GM21528 (cell line): Measurements from ENCODE around the gene LPIN1.
"Not testable (repeated sequence)": the region's sequence is repeated elsewhere in the genome, so short reads cannot be mapped to it uniquely, and the experiment has no call there.

Experiments
- ATAC-seq: cut with Tn5 transposase; IDR thresholded peaks from one replicate; pipeline ENCODE4 v1.9.1; 2021; ENCODE audit warnings: mild to moderate bottlenecking, moderate library complexity; ENCODE audit not compliant: unreplicated experiment, low FRiP score

LPIN1 gene

DNA sequence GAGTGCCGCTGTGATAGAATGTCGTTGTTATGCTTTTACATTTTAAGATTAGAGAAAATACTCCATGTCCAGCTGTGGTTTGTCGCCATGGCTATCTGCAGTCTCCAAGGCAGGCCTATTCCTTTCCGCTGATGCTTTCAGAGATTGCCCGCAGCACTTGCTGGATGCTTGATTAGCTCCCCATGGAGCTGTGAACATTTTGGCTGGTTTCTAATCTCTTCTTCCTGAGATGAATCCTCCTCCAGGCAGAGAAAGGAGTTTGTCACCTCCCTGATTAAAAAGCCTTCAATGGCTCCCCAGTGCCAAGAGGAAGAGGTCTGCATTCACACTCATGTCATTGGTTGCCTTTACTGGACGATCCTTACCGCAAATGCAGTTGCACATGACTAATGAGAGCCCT, 32.6 kb upstream of the LPIN1 start:
- no peak for ATAC-seq

GRCh38 chr2:11715987-11716652, 30.3 kb upstream of the LPIN1 start:
- no peak for ATAC-seq

DNA sequence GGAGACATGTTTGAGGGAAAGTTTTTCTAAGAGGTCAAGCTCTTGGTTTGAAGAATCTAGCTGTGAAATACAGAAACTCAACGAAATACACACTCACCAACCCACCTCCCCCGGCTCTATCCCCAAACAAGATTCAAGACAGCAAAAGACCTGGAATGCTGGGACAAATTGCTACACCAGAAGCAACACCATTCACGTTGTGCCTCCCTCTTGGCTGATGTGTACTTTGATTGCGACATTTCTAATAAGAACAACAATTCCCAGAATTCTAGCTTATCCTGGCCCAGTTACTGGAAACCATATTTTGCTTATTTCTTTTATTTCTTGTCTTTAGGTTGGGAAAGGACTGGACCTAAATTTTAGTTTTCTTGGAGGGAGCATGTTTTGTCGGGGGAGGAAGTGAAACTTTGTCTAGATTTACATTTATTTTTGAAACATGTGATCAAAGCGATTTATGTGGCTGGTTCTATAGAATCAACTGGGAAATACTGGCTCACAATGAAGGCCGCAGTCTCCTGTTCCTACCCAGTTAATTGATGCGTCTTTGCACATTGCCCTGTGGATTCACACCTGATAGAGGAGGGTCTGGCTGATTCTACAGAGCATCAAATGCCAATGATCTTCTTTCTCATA, 29.6 kb upstream of the LPIN1 start:
- no peak for ATAC-seq

DNA sequence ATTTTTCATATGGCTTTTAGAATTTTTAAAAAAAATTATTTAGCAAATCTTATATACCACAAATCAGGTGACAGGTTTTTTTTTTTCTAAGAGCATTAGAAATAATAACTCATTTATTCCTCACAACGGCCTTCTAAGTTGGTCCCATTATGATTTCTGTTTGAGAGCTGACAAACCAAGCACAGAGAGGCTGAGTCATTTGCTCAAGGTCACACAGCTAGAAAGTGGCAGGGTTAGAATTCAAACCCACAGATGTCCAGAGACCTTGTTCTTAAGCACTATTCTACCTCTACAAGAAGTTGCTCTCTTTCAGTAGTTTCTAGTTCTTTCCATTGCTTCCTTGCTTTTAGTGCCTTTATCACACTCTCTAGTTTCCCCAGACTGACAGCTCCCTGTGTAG, 28.8 kb upstream of the LPIN1 start:
- ATAC-seq = no peak

- no peak for ATAC-seq
Observed at GRCh38 chr2:11718606-11719005, 27.8 kb upstream of the LPIN1 start.

- ATAC-seq = no peak
Observed at GRCh38 chr2:11719230-11719977, 27.0 kb upstream of the LPIN1 start.

GRCh38 chr2:11720752-11721151, 25.7 kb upstream of the LPIN1 start:
- no peak for ATAC-seq

GRCh38 chr2:11722292-11723060, 24.0 kb upstream of the LPIN1 start:
- ATAC-seq = no peak

DNA sequence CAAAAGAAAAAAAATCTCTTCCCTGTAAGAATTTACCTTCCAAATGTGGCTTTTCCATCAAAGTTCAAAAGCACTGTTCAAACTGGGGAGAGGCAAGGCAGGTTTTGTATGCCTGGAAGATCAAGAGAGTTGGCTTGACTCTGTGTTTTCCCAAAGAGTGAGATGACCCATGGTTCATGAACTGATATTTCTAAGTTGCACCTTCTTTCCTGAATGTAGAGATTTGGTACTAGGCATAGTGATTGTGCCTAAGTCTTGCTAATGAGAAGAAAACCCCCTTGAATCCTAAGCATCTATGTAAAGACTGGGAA, 23.4 kb upstream of the LPIN1 start:
- no peak for ATAC-seq

DNA sequence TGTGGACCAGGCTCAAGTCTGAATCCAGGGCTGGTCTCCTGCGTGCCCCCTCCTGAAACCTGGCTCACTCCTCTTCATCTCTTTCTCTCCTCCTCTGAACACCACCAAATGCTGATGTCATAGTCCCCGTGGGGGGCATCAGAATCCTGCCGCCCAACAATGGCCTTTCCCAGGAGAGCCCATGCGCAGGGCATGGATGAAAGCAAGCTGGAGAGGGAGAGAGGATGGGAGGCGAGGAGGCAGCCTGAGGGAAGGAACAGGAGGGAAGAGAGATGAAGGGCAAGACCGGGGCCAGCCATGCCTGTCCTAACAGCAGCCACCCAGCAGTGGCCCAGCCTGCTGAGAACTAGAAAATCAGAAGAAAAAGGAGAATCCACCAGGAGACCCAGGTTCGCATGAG, 22.3 kb upstream of the LPIN1 start:
- no peak for ATAC-seq

DNA sequence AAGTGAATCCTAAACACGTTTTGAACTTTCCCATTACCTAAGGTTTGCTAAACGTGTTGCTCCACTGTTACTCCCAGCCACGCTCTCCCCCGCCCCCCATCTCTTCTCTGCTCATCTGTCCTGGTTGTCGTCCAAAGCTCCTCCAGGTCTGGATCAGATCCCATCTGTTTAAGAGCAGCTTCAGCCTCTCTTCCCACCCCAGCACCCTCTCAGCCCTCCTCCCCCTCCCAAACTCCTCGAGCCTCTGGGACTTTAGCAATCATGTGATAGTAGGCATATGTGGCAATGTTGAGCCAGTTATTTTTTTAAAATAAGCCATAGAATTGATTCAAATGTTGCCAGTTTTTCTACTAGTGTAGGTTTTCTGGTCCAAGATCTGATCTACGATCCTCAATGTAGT, 20.0 kb upstream of the LPIN1 start:
- ATAC-seq = no peak

GRCh38 chr2:11729362-11730212, 16.8 kb upstream of the LPIN1 start:
- ATAC-seq = no peak

- ATAC-seq = not testable (repeated sequence)
Observed at GRCh38 chr2:11731214-11731984, 15.0 kb upstream of the LPIN1 start.

- no peak for ATAC-seq
Observed at GRCh38 chr2:11732587-11732986, 13.8 kb upstream of the LPIN1 start.

DNA sequence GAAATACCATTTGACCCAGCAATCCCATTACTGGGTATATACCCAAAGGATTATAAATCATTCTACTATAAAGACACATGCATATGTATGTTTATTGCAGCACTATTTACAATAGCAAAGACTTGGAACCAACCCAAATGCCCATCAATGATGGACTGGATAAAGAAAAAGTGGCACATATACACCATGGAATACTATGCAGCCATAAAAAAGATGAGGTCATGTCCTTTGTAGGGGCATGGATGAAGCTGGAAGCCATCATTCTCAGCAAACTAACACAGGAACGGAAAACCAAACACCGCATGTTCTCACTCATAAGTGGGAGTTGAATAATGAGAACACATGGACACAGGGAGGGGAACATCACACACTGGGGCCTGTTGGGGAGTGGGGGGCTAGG, 8.6 kb upstream of the LPIN1 start:
- ATAC-seq = not testable (repeated sequence)

DNA sequence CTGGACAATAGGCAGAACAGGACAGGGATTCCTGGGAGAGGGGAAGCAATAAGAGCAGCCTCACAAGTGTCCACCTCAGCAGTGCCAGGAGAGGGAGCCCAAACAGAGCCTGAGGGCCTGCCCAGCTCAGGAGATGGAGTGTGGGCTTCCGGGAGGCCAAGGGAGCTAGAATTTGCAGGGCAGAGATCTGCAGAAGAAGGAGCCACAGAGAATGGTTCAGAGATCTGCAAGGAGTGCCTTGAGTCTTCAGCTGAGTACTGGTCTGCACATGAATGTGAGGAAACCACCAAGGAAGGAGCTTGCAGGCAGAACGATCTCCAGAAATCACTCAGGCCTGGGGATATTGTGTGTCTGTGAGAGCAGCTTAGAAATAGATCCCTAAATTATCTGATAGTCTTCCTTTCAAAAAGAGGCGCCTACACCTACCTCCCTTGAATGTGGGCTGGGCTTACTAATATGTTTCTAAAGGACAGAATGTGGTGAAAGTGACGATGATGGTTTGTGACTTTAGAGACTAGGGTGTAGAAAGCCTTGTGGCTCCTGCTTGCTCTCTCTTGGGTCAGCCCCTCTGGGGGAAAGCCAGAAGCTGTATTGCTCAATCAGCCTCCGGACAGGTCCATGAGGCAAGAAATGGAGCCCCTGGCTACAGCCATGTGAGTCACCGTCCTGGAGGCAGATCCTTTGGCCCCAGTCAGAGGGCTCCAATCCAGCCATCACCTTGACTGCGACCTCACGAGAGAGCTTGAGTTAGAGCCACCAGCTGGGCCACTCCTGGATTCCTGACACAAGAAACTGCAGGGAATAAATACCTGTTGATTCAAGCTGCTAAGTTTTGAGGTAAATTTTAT, 7.6 kb upstream of the LPIN1 start:
- no peak for ATAC-seq

DNA sequence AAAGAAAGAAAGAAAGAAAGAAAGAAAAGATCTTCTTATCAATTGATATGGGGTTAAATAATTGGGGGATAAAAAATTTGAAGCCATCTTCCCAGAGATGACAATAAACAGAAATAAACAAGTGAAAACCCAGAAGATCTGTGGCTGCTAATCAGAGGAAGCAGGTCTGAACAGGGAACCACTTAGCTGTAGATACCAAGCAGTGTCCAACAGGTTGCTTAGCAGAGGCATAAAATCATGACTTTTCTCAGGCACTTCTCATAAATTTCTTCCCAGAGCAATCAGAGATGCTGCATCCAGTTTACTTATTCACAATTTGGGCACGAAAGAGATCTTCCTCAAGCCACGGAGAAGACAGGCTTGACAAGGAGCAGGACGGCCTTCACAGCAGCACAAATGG, 5.7 kb upstream of the LPIN1 start:
- ATAC-seq = no peak

GRCh38 chr2:11742317-11742701, 4.1 kb upstream of the LPIN1 start:
- ATAC-seq = no peak
